PC-3 (cell line): ENCODE measurements around the gene PLAAT1.

Experiments
- CTCF ChIP-seq: fragments of 300-600 bp; sonication (generic); conservative IDR thresholded peaks from 2 replicates; pipeline ENCODE4 v1.5.1; 2017; ENCODE audit warnings: antibody characterized with exemption, low read depth, mild to moderate bottlenecking, low read length
- EZH2 ChIP-seq: fragments of 300-600 bp; sonication (generic); IDR thresholded peaks from one replicate; pipeline ENCODE4 v1.6.1; 2017; ENCODE audit warnings: antibody characterized with exemption, mild to moderate bottlenecking, low read length; ENCODE audit not compliant: unreplicated experiment
- EZH2phosphoT487 ChIP-seq: fragments of 300-600 bp; sonication (generic); IDR thresholded peaks from 2 replicates; pipeline ENCODE4 v1.6.1; 2018; ENCODE audit warnings: mild to moderate bottlenecking, antibody characterized with exemption, low read length, borderline replicate concordance

- TF ChIP-seq CTCF, result no peak
- no peak for TF ChIP-seq EZH2
- TF ChIP-seq EZH2phosphoT487, result no peak
Measured at GRCh38 chr3:193210618-193211017, 30.4 kb upstream of the PLAAT1 start.
